Gastrocnemius medialis (tissue), 4 donors: Measurements from ENCODE around the gene TAS1R2.

Experiments used
- CTCF ChIP-seq, 5 experiments: fragments of 450-650 bp in 3 of 5; fragments of 200-600 bp in 2 of 5; sonication (generic) in 2 of 5; IDR thresholded peaks in 4 of 5; conservative IDR thresholded peaks in 1 of 5; 1 replicate in 4 of 5; 2 replicates in 1 of 5; pipeline ENCODE4 v1.5.1; 2016 to 2019; ENCODE audit warnings: antibody characterized with exemption in 5 of 5, mild to moderate bottlenecking in 3 of 5, moderate library complexity in 3 of 5
- POLR2A ChIP-seq, 2 donors: fragments of 450-650 bp; IDR thresholded peaks; one replicate each; pipeline ENCODE4 v1.6.1; 2017; ENCODE audit warnings: antibody characterized with exemption in 2 of 2, mild to moderate bottlenecking in 2 of 2, moderate library complexity in 2 of 2

GRCh38 chr1:18849261-18849711 lies 10.2 kb downstream of the TAS1R2 start:
- TF ChIP-seq CTCF (IDR thresholded peaks at IDR 0.05 in 4 of 5, conservative IDR thresholded peaks at IDR 0.05 in 1 of 5) (no peak), POLR2A (IDR thresholded peaks at IDR 0.05) (no peak)
